Measurements from ENCODE around the gene DSCAML1. TPM values are rescaled to one million over a fixed set of nuclear protein-coding genes. Genes with fewer than 3 reads are reported as not detected.

Gene DSCAML1
- total RNA-seq, 1 experiment from 2014 or later: not detected

GRCh38 chr11:117735350-117735977, 61.6 kb downstream of the DSCAML1 start:
- DNase-seq (ENCODE audit: low spot score): no peak
- in situ Hi-C loops (cut with HindIII; ENCODE audit: low sequenced_read_pairs): no loop called here

GRCh38 chr11:117734601-117735024, 62.4 kb downstream of the DSCAML1 start:
- in situ Hi-C loops (cut with HindIII; ENCODE audit: low sequenced_read_pairs): no loop called here

GRCh38 chr11:117733316-117733715, 63.7 kb downstream of the DSCAML1 start:
- DNase-seq (ENCODE audit: low spot score): no peak
- in situ Hi-C loops (cut with HindIII; ENCODE audit: low sequenced_read_pairs): no loop called here

More at GRCh38 chr11:117734601-117735024, 62.4 kb downstream of the DSCAML1 start:
- DNase-seq (ENCODE audit: low spot score): no peak

GRCh38 chr11:117731722-117732290, 65.2 kb downstream of the DSCAML1 start:
- in situ Hi-C loops (cut with HindIII; ENCODE audit: low sequenced_read_pairs): no loop called here
- DNase-seq (ENCODE audit: low spot score): no peak

GRCh38 chr11:117730208-117730800, 66.7 kb downstream of the DSCAML1 start:
- no peak for DNase-seq (ENCODE audit: low spot score)
- in situ Hi-C loops (cut with HindIII; ENCODE audit: low sequenced_read_pairs): no loop called here

- no peak for DNase-seq (ENCODE audit: low spot score)
- in situ Hi-C loops (cut with HindIII; ENCODE audit: low sequenced_read_pairs): no loop called here
Measured at GRCh38 chr11:117725048-117725734, 71.8 kb downstream of the DSCAML1 start.

GRCh38 chr11:117724621-117725020, 72.4 kb downstream of the DSCAML1 start:
- DNase-seq (ENCODE audit: low spot score): no peak
- in situ Hi-C loops (cut with HindIII; ENCODE audit: low sequenced_read_pairs): no loop called here

- DNase-seq (ENCODE audit: low spot score): no peak
- in situ Hi-C loops (cut with HindIII; ENCODE audit: low sequenced_read_pairs): no loop called here
Measured at GRCh38 chr11:117724104-117724503, 72.9 kb downstream of the DSCAML1 start.

- in situ Hi-C loops (cut with HindIII; ENCODE audit: low sequenced_read_pairs): no loop called here
- peak; percentile 14 for DNase-seq (ENCODE audit: low spot score)
Measured at GRCh38 chr11:117723277-117724024, 73.6 kb downstream of the DSCAML1 start.

- in situ Hi-C loops (cut with HindIII; ENCODE audit: low sequenced_read_pairs): no loop called here
- no peak for DNase-seq (ENCODE audit: low spot score)
Measured at GRCh38 chr11:117722082-117722481, 74.9 kb downstream of the DSCAML1 start.

GRCh38 chr11:117720061-117720511, 76.9 kb downstream of the DSCAML1 start:
- in situ Hi-C loops (cut with HindIII; ENCODE audit: low sequenced_read_pairs): no loop called here
- no peak for DNase-seq (ENCODE audit: low spot score)

GRCh38 chr11:117719480-117719879, 77.5 kb downstream of the DSCAML1 start:
- in situ Hi-C loops (cut with HindIII; ENCODE audit: low sequenced_read_pairs): no loop called here
- DNase-seq (ENCODE audit: low spot score): no peak

- no peak for DNase-seq (ENCODE audit: low spot score)
- in situ Hi-C loops (cut with HindIII; ENCODE audit: low sequenced_read_pairs): no loop called here
Measured at GRCh38 chr11:117717485-117718314, 79.3 kb downstream of the DSCAML1 start.

GRCh38 chr11:117716521-117717440, 80.2 kb downstream of the DSCAML1 start:
- DNase-seq (ENCODE audit: low spot score): no peak
- in situ Hi-C loops (cut with HindIII; ENCODE audit: low sequenced_read_pairs): no loop called here

GRCh38 chr11:117715801-117716200, 81.2 kb downstream of the DSCAML1 start:
- DNase-seq (ENCODE audit: low spot score): no peak
- in situ Hi-C loops (cut with HindIII; ENCODE audit: low sequenced_read_pairs): no loop called here

GRCh38 chr11:117713538-117713991, 83.5 kb downstream of the DSCAML1 start:
- DNase-seq (ENCODE audit: low spot score): no peak
- in situ Hi-C loops (cut with HindIII; ENCODE audit: low sequenced_read_pairs): no loop called here

- in situ Hi-C loops (cut with HindIII; ENCODE audit: low sequenced_read_pairs): no loop called here
- no peak for DNase-seq (ENCODE audit: low spot score)
Measured at GRCh38 chr11:117712530-117712929, 84.5 kb downstream of the DSCAML1 start.
